OCI-LY1 (cell line): Measurements from ENCODE around the gene TMEM119.

Experiments
- EZH2 ChIP-seq: fragments of 200-600 bp; sonication (generic), shearing (Covaris generic); IDR thresholded peaks from 2 replicates; pipeline ENCODE4 v1.8.0; 2017; ENCODE audit warnings: borderline replicate concordance, mixed run types, mild to moderate bottlenecking, antibody characterized with exemption, low read length, moderate library complexity, mixed read lengths
- TF ChIP-seq, protein P1 (sequence below): fragments of 200-600 bp; sonication (generic), shearing (Covaris generic); IDR thresholded peaks from 2 replicates; pipeline ENCODE4 v1.5.1; 2017; ENCODE audit warnings: mild to moderate bottlenecking, antibody characterized with exemption, low read length, moderate library complexity, mixed read lengths

DNA sequence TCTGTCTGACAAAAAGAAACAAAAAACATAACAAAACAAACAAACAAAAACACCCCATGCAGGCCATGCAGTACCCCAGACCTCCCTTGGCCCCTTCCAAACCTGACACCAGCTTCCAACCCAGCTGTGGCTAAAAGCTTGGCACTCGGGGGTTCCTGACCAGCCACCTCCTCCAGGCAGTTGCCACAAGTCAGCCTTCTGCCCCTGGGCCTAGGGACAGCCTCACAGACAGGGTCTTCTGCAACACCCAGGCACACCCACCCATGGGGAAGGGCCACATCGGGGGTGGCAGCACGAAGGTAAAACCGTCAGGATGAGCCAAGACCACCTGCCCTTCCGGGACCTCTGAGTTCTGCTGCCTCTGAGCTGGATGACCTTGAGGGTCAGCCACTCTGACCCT is 10.7 kb upstream of the TMEM119 start:
- TF ChIP-seq, protein P1, sequence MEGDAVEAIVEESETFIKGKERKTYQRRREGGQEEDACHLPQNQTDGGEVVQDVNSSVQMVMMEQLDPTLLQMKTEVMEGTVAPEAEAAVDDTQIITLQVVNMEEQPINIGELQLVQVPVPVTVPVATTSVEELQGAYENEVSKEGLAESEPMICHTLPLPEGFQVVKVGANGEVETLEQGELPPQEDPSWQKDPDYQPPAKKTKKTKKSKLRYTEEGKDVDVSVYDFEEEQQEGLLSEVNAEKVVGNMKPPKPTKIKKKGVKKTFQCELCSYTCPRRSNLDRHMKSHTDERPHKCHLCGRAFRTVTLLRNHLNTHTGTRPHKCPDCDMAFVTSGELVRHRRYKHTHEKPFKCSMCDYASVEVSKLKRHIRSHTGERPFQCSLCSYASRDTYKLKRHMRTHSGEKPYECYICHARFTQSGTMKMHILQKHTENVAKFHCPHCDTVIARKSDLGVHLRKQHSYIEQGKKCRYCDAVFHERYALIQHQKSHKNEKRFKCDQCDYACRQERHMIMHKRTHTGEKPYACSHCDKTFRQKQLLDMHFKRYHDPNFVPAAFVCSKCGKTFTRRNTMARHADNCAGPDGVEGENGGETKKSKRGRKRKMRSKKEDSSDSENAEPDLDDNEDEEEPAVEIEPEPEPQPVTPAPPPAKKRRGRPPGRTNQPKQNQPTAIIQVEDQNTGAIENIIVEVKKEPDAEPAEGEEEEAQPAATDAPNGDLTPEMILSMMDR: no peak
- no peak for TF ChIP-seq EZH2
